Stimulated activated CD8-positive, alpha-beta memory T cell treated with anti-CD3 and anti-CD28 coated beads, Interleukin-4, amount 100 ng/mL, for 48 hours (primary cell): ENCODE data around the gene NEDD4L.

Experiments used
- DNase-seq: peaks from one replicate; pipeline ENCODE4 v3.0.0-alpha.2; 2020

NEDD4L gene

GRCh38 chr18:58217052-58217451, 173.0 kb downstream of the NEDD4L start:
- DNase-seq = no peak

DNA sequence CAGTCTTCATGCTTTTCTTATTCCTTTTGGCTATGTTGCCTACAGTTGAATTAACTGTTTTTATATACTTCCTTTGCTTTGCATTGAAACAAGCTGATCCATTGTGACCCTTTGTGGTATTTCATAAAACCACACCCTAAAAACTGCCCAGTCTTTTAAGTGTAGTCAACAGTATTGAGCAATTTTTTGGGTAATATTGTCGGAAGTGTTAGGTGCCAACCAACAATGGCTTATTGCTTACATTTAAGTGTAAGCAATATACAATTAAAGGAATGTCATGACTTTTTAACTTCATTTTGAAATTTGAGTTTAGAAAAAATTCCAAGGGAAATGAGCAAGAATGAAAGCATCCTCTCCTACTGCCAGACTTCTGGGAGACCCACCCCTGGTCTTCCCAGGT, 174.1 kb downstream of the NEDD4L start:
- DNase-seq = no peak

DNA sequence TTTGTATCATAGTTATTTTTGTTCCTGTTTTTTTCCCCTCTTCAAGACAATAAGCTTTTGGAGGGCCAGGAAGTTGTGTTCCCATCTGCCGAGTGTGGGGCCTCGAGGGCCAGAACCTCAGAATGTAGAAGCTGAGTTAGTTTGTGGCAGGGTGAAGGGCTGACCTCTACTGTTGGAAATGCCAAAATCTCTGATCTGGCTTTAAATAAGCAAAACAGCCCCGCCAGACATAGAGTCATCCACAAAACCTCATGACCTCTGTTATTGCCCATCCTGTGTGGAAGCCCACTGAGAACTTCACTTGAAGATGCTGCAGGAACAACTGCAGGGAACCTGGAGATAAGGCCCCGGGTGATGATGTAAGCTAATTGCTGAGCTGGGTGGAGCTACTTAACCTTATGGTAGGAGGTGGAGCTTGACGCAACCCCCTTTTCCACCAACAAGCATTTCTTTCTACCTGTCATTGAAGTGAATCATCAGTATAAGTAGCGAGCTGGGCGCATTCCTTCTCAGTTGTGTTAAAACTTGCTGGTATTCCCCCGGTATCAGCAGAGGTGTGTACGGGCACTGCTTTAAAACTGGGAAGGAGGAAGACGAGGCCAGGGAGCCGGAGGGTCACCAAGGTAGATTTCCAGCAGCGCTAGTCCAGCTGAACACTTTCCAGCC, 177.2 kb downstream of the NEDD4L start:
- no peak for DNase-seq

DNA sequence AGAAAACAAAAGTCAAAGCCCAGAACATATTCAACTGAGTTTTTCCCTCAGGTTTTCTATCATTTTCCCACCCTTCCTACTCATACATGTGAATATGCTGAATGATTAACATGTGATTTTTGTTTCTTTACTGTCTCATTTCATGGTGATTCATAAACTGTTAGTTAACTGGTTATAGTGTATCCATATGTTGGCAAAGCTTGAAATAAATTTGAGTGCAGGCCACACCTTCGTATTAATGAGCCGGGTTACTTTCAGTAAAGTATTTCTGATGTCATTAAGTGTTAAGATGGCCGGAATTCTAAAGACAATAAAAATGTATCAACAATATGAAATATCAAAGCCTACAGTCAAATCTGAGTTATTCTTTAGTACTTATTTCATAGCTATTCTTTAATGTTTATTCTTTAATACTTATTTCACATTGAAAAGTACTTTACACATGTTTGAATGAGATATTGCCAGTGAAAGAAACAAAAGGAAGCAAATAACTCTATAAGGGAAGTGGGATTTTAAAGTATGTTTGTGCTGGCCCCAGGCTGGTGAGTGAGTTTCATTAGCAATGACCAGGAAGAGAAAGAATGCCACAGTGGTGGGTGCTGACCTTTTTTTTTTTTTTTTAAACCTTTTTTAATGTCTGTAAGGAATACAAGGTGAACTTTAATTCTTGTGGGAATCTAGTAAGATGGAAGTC, 178.6 kb downstream of the NEDD4L start:
- DNase-seq = no peak

DNA sequence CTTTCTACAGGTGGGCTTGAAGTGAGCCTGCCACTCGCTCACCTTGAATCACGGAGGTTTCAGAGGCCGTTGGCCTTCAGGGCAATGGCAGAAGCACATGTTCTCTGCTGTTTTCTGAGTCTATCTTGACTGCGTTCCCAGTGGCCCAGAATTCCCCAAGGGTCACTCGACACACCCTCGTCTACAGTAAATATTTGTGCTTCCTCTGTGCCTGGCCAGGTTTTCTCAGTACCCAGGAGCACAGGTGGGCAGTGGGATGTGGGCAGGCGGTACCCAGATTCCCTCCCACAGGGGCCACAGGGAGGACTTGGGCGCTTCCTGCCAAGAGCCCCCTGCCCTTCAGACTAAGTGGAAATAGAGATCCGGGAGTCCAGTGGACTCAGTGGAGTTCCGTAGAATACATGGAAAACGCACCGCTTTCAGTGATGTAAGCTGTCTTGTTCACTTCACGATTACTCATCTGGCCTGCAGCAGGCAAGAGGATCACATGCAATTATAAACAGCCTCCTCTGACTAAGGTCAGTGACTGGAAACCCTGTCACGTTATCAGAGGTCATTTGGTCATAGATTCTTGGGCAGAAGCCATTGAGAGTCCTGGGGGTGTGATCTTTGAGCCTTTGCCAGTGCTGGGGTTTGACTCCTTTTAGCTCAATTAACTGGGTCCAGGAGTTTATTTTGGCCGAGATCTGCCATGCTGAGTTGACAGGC, 179.8 kb downstream of the NEDD4L start:
- no peak for DNase-seq

DNA sequence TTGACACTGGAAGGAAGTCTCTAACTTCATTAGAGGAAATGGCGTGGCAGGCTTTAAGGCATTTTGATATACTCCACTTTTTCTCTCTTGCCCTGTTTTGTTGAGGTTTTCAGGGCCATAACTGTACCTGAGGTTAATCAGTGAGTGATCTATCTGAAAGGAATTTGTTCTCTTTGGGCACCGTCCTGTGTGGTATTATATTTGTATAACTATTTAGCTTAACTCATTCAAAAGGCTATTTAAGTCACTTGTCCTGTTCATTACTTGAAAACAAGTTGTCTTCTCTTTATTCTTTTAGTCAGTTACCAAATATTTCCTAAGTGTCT, 180.4 kb downstream of the NEDD4L start:
- DNase-seq = no peak

DNA sequence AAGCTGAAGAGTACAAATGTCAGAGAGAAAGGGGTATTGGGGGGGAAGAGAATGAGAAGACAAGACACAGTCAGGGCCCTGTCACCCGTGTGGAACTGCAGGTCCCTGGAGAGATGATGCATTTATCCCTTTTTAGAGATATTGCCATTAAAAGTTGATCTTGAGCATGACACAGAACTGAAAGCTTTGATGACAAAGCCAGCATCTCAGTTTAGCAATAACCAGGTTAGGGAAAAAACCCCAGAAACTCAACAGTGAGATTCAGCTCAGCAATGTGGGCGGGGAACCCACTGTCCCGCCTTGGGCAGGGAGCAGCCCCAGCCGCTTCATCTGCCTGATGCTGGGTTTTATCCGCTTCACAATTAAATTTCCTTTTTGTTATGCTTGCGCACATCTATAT, 181.1 kb downstream of the NEDD4L start:
- DNase-seq = peak; percentile 48

- no peak for DNase-seq
Measured at GRCh38 chr18:58226429-58226828, 182.4 kb downstream of the NEDD4L start.

GRCh38 chr18:58227361-58227930, 183.4 kb downstream of the NEDD4L start:
- DNase-seq = no peak

DNA sequence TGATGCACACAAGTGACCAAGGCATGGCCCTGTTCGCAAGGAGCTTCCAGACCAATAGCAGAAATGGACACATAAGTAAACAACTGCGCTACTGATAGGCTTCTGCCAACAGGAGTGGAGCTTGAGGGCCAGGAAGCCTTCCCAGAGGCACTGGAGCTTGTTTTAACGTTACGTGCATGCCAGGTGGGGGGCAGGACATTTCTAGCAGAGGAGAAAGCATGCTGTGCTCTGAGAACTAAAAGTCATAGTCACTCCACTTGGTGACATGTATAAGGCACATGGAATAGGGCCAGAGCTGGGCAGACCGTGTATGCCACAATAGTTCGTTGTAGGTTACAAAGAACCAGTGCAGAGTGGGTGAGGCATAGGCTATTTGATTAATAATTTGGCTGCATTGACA, 184.2 kb downstream of the NEDD4L start:
- no peak for DNase-seq

DNA sequence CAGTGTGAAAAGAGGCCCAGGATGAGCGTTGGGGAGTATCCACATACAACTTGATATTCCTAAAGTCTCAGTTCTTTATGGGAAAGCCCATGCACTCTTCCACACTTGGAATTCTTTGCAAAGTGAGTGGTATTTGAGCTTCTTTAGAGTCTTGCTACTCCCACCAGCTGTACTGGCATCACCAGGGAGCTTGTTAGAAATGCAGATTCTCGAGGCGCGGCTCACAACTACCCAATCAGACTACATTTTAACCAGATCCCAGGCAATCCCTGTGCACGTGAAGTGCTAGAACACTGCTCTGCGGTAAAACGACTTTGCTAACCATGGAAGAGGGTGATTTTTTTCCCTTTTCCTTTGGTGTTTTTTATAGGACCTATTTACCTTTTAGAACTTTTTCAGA, 184.7 kb downstream of the NEDD4L start:
- DNase-seq = no peak

- DNase-seq = no peak
Measured at GRCh38 chr18:58229162-58229561, 185.1 kb downstream of the NEDD4L start.

DNA sequence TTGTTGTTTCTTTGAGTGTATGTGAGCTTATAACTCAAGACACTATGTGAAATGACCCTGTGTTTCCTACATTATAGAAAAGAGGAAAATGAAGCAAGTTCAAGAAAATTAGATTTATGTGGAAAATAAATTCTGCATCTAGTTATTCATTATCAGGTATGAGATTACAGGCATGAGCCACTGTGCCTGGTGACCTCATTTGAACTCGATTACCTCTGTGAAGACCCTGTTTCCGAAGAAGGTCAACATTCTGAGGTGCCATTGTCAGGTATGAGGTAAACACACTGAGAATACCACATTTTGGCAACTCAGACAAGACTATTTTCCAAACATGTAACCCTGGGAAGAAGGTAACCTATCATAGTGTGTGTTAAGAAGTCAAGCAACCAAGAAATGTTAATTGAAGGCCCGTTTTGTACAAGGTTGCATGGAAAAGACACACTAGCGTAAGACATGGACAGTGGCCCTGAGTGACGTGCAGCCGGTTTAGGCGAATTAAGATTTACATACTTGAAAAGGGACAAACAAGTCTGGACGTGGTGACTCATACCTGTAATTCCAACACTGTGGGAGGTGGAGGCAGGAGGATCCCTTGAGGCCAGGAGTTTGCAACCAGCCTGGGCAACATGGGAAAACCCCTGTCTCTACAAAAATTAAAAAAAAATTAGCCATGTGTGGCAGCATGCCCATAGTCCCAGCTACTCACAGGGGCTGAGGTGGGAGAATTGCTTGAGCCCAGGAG, 186.6 kb downstream of the NEDD4L start:
- DNase-seq = no peak

- no peak for DNase-seq
Measured at GRCh38 chr18:58231930-58232329, 187.9 kb downstream of the NEDD4L start.

DNA sequence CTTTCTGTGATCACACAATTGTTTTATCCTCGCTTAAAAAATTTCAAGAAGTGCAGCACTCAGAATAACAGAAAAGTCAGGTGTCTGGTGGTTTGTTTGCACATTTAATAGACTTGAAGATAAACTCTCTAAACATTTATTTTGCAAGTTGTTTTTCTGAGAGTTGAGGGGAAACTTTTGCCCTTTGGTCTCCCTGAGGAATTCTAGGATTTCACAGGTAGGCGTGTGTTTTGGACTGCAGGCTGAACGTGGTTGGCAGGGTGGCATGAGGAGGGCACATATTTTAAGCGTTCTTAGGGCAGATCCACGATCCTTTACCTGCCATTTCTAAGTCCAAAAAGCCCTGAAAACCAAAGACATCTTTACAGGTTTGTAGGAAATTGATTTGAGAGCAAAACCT, 188.6 kb downstream of the NEDD4L start:
- no peak for DNase-seq

GRCh38 chr18:58234359-58234741, 190.3 kb downstream of the NEDD4L start:
- DNase-seq = no peak

GRCh38 chr18:58235001-58235436, 191.0 kb downstream of the NEDD4L start:
- DNase-seq = no peak

DNA sequence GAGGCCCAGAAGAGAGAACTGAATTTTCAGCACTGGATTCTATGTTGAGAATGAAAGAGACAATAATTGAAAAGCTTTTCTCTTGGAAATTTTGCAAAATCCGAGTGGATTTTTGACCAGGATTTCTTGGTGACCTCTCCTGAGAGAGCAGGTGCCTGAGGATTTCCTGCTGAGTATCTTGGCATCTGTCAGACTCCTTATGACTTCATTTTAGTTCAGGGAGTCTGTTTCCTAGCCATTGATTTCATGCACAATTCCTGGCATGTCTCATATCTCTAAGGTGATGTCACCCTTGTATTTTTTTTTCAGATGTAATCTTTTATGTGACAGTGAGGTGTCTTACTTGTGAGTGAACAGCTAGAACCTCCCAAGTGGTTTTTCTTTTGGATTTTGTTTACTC, 195.9 kb downstream of the NEDD4L start:
- no peak for DNase-seq

- DNase-seq = no peak
Measured at GRCh38 chr18:58241026-58241679, 197.1 kb downstream of the NEDD4L start.

DNA sequence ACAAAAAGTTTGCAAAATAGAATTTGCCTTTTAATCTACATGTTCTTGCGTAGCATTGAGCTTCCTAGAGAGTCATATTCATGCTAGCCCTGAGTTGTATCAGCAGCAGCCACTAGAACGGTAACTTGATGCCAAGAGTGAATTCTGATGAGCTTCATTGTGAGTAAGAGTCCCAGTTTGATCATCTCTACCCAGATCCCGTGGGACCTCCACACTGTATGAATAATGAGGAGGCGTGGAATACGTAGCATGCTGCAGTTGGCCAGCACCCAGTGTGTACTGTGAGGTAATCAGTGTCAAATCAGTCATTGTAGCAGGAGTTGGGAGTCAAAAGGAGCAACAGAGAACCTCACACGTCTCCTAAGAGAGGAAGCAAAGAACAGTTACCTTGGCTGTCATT, 197.9 kb downstream of the NEDD4L start:
- DNase-seq = no peak

DNA sequence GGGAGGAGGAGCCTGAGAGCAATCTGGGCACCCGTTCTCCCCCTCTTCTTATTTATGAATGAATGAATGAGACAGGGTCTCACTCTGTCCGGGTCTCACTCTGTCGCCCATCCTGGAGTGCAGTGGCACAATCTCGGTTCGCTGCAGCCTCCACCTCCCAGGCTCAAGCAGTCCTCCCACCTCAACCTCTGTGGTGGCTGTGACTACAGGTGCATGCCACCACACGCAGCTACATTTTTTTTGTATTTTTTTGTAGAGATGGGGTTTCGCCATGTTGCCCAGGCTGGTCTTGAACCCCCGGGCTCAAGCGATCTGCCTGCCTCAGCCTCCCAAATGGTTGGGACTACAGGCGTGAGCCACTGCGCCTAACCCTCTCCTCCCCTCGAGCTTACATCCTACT, 198.4 kb downstream of the NEDD4L start:
- DNase-seq = no peak

DNA sequence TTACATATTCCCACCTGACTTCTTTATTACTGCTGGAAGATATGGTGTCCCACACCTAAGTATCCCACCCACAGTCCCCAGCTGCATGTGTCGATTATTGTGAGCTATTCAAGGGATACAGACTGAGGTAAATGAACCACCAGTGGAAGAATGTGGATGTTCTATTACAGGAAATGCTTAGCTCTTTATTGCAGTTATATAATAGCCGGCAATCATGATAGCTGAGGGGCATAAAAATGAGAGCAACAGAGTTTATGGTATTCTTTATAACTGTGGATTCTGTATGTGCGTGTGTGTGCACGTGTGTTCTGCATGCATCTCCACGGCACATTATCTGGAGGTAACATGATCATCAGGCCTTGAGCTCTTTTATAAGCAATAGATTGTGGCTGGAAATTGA, 198.9 kb downstream of the NEDD4L start:
- DNase-seq = no peak

DNA sequence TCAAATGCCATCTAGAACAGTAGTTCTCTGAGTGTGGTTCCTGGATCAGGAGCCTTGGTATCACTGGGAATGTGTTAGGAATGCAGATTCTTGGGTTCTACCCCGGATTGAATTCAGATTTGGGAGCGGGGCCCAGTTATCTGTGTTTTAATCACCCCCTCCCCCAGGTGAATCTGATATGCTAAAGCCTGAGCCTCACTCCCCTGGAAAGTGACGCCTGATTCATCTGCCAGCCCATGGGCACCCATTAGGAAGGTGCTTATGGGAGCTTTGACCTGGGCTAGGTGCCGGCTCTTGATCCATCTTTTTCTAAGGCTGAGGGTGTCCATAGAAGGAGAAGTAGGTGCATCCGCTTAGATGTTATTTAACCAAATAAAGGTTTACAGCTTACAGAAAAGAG, 199.4 kb downstream of the NEDD4L start:
- DNase-seq = no peak
